Activated CD4-positive, CD25-positive, alpha-beta regulatory T cell treated with anti-CD3 and anti-CD28 coated beads, Interleukin-2, amount 50 U/mL, for 16 hours (primary cell): Measurements from ENCODE around the gene MYF5.

Experiments
- DNase-seq: peaks from one replicate; pipeline ENCODE4 v3.0.0-alpha.2; 2020; ENCODE audit warnings: low read depth, low spot score

The MYF5 gene

GRCh38 chr12:80766210-80766609 lies 49.5 kb downstream of the MYF5 start:
- DNase-seq, result no peak

DNA sequence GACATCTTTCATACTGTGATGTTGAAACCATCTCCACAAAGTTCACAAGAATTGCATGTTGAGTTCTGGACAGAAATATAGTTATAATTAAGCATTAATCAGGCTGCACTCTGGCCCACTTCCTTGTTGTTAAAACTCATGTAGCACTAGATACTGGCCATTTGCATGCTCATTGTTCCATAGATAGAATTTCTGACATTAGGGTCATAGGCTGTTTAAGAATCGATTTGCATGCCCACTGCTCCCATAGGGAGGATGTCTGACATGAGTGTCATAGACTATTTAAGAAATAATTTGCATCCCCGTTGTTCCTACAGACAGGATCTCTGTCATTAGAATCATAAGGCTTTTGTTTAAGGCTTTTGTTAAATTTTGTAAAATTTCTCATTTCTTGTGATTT lies 50.2 kb downstream of the MYF5 start:
- no peak for DNase-seq
